Measurements from ENCODE around the gene ATP5F1B.

DNA sequence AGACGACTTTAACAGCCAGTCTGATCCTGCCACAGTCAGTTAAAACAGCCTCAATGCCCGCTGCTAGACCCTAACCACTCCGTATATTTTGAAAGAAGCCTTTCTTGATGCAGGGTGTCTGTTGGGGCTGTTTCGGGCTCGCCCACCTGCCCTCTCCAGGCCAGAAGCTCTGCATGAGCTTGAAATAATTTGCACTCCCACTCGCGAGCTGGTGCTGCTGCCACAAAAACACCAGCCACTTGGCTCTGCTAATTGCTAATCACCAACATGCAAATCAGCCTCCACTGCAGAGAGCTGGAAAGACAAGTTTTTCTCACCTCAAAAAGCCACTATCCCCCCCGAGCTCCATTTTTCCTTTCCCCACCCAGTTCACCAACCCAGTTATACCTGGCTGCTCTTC is 31.2 kb downstream of the ATP5F1B start:
- TF ChIP-seq, protein P1, sequence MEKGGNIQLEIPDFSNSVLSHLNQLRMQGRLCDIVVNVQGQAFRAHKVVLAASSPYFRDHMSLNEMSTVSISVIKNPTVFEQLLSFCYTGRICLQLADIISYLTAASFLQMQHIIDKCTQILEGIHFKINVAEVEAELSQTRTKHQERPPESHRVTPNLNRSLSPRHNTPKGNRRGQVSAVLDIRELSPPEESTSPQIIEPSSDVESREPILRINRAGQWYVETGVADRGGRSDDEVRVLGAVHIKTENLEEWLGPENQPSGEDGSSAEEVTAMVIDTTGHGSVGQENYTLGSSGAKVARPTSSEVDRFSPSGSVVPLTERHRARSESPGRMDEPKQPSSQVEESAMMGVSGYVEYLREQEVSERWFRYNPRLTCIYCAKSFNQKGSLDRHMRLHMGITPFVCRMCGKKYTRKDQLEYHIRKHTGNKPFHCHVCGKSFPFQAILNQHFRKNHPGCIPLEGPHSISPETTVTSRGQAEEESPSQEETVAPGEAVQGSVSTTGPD (CRISPR knock-in tag; IDR thresholded peaks at IDR 0.05) = no peak
- TF ChIP-seq CEBPG (CRISPR knock-in tag; IDR thresholded peaks at IDR 0.05) = no peak
- TF ChIP-seq POLR2AphosphoS5 (IDR thresholded peaks at IDR 0.05; ENCODE audit: low read depth, low read length) = no peak
- TF ChIP-seq FOSL2 (CRISPR knock-in tag; IDR thresholded peaks at IDR 0.05) = no peak
- TF ChIP-seq, protein P2, sequence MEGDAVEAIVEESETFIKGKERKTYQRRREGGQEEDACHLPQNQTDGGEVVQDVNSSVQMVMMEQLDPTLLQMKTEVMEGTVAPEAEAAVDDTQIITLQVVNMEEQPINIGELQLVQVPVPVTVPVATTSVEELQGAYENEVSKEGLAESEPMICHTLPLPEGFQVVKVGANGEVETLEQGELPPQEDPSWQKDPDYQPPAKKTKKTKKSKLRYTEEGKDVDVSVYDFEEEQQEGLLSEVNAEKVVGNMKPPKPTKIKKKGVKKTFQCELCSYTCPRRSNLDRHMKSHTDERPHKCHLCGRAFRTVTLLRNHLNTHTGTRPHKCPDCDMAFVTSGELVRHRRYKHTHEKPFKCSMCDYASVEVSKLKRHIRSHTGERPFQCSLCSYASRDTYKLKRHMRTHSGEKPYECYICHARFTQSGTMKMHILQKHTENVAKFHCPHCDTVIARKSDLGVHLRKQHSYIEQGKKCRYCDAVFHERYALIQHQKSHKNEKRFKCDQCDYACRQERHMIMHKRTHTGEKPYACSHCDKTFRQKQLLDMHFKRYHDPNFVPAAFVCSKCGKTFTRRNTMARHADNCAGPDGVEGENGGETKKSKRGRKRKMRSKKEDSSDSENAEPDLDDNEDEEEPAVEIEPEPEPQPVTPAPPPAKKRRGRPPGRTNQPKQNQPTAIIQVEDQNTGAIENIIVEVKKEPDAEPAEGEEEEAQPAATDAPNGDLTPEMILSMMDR (CRISPR knock-in tag; IDR thresholded peaks at IDR 0.05) = no peak
- TF ChIP-seq ZMAT5 (CRISPR knock-in tag; IDR thresholded peaks at IDR 0.05; ENCODE audit: borderline replicate concordance, low read depth) = no peak
- no peak for TF ChIP-seq EZH2 (conservative IDR thresholded peaks at IDR 0.05; ENCODE audit: low read depth, low read length)
- TF ChIP-seq POLR2AphosphoS2 (IDR thresholded peaks at IDR 0.05; ENCODE audit: low read depth, low read length) = no peak

Data from HepG2 (cell line).